Mesodermal cell (in vitro differentiated cells): ENCODE results near the gene DHX36.

Experiments used
- H3K27ac ChIP-seq: 2 replicates; pipeline ENCODE4 v1.7.0; 2013; ENCODE audit warnings: mild to moderate bottlenecking, low read depth, low read length, moderate library complexity; ENCODE audit not compliant: severe bottlenecking
- H3K36me3 ChIP-seq: 2 replicates; pipeline ENCODE4 v1.7.1; 2013; ENCODE audit warnings: mild to moderate bottlenecking, low read length, moderate library complexity; ENCODE audit not compliant: control insufficient read depth, insufficient read depth
- H3K4me1 ChIP-seq: one replicate; pipeline ENCODE4 v1.7.1; 2013; ENCODE audit warnings: mild to moderate bottlenecking, low read length; ENCODE audit not compliant: insufficient read depth, control insufficient read depth, poor library complexity, severe bottlenecking
- H3K4me3 ChIP-seq: 2 replicates; pipeline ENCODE4 v1.7.0; 2013; ENCODE audit warnings: low read length, control low read depth, mild to moderate bottlenecking; ENCODE audit not compliant: insufficient read depth, poor library complexity, severe bottlenecking; ENCODE audit errors: extremely low read depth
- H3K9me3 ChIP-seq: 2 replicates; pipeline ENCODE4 v1.7.1; 2013; ENCODE audit warnings: mild to moderate bottlenecking, low read length, moderate library complexity; ENCODE audit not compliant: control insufficient read depth
- WGBS, 2 experiments: methylation state at CpG; one replicate each; pipeline ENCODE4 v1.1.5; 2013; ENCODE audit warnings: missing lambda C conversion rate in 2 of 2; ENCODE audit not compliant: insufficient coverage in 2 of 2; 5-methylcytosine and 5-hydroxymethylcytosine counted together

DHX36 gene

GRCh38 chr3:154334973-154335420 lies 10.7 kb upstream of the DHX36 start:
- no peak overlapping the region for H3K4me3 ChIP-seq
- no peaks in the 10 kb centered on the region for H3K4me1 ChIP-seq
- no CpG with 5 or more reads among the region's 3 CpGs for WGBS, 2 experiments
- H3K27ac ChIP-seq, result no peak overlapping the region
- no peaks in the 10 kb centered on the region for H3K36me3 ChIP-seq
- no peaks in the 10 kb centered on the region for H3K9me3 ChIP-seq

GRCh38 chr3:154327871-154328270 lies 3.6 kb upstream of the DHX36 start:
- Histone ChIP-seq H3K27ac (no peak overlapping the region), H3K4me1 (no peaks in the 10 kb centered on the region), H3K9me3 (peaks cover 4% of the 10 kb centered on the region), H3K4me3 (no peak overlapping the region), H3K36me3 (no peaks in the 10 kb centered on the region)

- peaks cover 4% of the 10 kb centered on the region for H3K9me3 ChIP-seq
- H3K36me3 ChIP-seq, result peaks cover 13% of the 10 kb centered on the region
- no CpG with 5 or more reads among the region's 3 CpGs for WGBS, 2 experiments
- H3K27ac ChIP-seq, result peak overlapping the region; percentile 96
- no peaks in the 10 kb centered on the region for H3K4me1 ChIP-seq
- peak overlapping the region; percentile 80 for H3K4me3 ChIP-seq
These were observed 632 bp upstream of the DHX36 start for GRCh38 chr3:154324919-154325318.

GRCh38 chr3:154316974-154317767 lies 7.1 kb downstream of the DHX36 start:
- Histone ChIP-seq H3K36me3 (peaks cover 32% of the 10 kb centered on the region), H3K9me3 (no peaks in the 10 kb centered on the region), H3K4me3 (no peak overlapping the region), H3K27ac (no peak overlapping the region), H3K4me1 (peaks cover 4% of the 10 kb centered on the region)
- WGBS, 2 experiments, result 82 to 97% methylated on average over 1 to 2 of the region's 5 CpGs

- Histone ChIP-seq H3K4me3 (no peak overlapping the region), H3K9me3 (no peaks in the 10 kb centered on the region), H3K36me3 (peaks cover 37% of the 10 kb centered on the region), H3K27ac (no peak overlapping the region), H3K4me1 (no peaks in the 10 kb centered on the region)
- 92% methylated on average over 1 of the region's 1 CpG; no CpG with 5 or more reads in 1 of the 2 experiments for WGBS, 2 experiments
These were observed 10.1 kb downstream of the DHX36 start for GRCh38 chr3:154314152-154314551.

GRCh38 chr3:154310840-154311239 lies 13.4 kb downstream of the DHX36 start:
- no peaks in the 10 kb centered on the region for H3K4me1 ChIP-seq
- peaks cover 49% of the 10 kb centered on the region for H3K36me3 ChIP-seq
- no peaks in the 10 kb centered on the region for H3K9me3 ChIP-seq
- H3K4me3 ChIP-seq, result no peak overlapping the region
- H3K27ac ChIP-seq, result no peak overlapping the region

GRCh38 chr3:154307363-154307762 lies 16.9 kb downstream of the DHX36 start:
- Histone ChIP-seq H3K36me3 (peaks cover 53% of the 10 kb centered on the region), H3K4me3 (no peak overlapping the region), H3K9me3 (no peaks in the 10 kb centered on the region), H3K4me1 (no peaks in the 10 kb centered on the region), H3K27ac (no peak overlapping the region)

- 100% methylated on average over 1 of the region's 3 CpGs; no CpG with 5 or more reads in 1 of the 2 experiments for WGBS, 2 experiments
- H3K9me3 ChIP-seq, result no peaks in the 10 kb centered on the region
- H3K4me1 ChIP-seq, result no peaks in the 10 kb centered on the region
- peaks cover 69% of the 10 kb centered on the region for H3K36me3 ChIP-seq
- no peak overlapping the region for H3K4me3 ChIP-seq
- H3K27ac ChIP-seq, result no peak overlapping the region
These were observed 19.4 kb downstream of the DHX36 start for GRCh38 chr3:154304936-154305335.

GRCh38 chr3:154304116-154304786 lies 20.0 kb downstream of the DHX36 start:
- peaks cover 69% of the 10 kb centered on the region for H3K36me3 ChIP-seq
- H3K27ac ChIP-seq, result no peak overlapping the region
- H3K4me3 ChIP-seq, result no peak overlapping the region
- no peaks in the 10 kb centered on the region for H3K4me1 ChIP-seq
- no peaks in the 10 kb centered on the region for H3K9me3 ChIP-seq

GRCh38 chr3:154301561-154301960 lies 22.7 kb downstream of the DHX36 start:
- Histone ChIP-seq H3K36me3 (peaks cover 74% of the 10 kb centered on the region), H3K9me3 (no peaks in the 10 kb centered on the region), H3K4me3 (no peak overlapping the region), H3K4me1 (no peaks in the 10 kb centered on the region), H3K27ac (no peak overlapping the region)
- WGBS, 2 experiments, result no CpG with 5 or more reads among the region's 3 CpGs

- H3K36me3 ChIP-seq, result peaks cover 78% of the 10 kb centered on the region
- WGBS, 2 experiments, result no CpG with 5 or more reads among the region's 2 CpGs
These were observed 30.3 kb downstream of the DHX36 start for GRCh38 chr3:154294016-154294415.

More at GRCh38 chr3:154294016-154294415, 30.3 kb downstream of the DHX36 start:
- Histone ChIP-seq H3K9me3 (no peaks in the 10 kb centered on the region), H3K27ac (no peak overlapping the region), H3K4me1 (no peaks in the 10 kb centered on the region), H3K4me3 (no peak overlapping the region)
